GM20000 (cell line): ENCODE results near the gene CDC14A.

Experiments
- DNase-seq: peaks from one replicate; pipeline ENCODE4 v3.0.0; 2012; ENCODE audit warnings: low spot score
- CTCF ChIP-seq: IDR thresholded peaks from 2 replicates; pipeline ENCODE4 v1.5.1; 2012; ENCODE audit warnings: mild to moderate bottlenecking, control low read depth; ENCODE audit errors: extremely low read depth, missing control alignments

The CDC14A gene, protein sequence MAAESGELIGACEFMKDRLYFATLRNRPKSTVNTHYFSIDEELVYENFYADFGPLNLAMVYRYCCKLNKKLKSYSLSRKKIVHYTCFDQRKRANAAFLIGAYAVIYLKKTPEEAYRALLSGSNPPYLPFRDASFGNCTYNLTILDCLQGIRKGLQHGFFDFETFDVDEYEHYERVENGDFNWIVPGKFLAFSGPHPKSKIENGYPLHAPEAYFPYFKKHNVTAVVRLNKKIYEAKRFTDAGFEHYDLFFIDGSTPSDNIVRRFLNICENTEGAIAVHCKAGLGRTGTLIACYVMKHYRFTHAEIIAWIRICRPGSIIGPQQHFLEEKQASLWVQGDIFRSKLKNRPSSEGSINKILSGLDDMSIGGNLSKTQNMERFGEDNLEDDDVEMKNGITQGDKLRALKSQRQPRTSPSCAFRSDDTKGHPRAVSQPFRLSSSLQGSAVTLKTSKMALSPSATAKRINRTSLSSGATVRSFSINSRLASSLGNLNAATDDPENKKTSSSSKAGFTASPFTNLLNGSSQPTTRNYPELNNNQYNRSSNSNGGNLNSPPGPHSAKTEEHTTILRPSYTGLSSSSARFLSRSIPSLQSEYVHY

GRCh38 chr1:100352267-100353070, at the start of gene CDC14A:
Gene CDC14A (plus strand): TSS chr1:100352506. CDS start chr1:100352955, 449 bp downstream.
- DNase-seq, result peak; percentile 93
- no peak for TF ChIP-seq CTCF

GRCh38 chr1:100302739-100303138, 49.6 kb upstream of the CDC14A start:
- DNase-seq, result no peak
- no peak for TF ChIP-seq CTCF

DNA sequence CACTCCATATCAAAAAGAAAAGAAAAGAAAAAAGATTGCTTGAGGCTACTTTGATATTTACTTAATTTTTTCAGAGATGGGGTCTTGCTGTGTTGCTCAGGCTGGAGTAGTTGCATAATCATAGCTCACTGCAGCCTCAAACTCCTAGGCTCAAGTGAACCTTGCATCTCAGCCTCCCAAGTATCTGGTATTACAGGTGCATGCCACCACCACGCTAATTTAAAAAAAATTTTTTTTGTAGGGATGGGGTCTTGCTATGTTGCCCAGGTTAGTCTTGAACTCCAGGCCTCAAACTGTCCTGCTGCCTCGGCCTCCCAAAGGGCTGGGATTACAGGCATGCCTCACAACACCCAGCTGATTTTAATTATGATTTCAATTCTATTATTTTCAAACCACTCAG, 48.1 kb upstream of the CDC14A start:
- TF ChIP-seq CTCF, result no peak
- no peak for DNase-seq

GRCh38 chr1:100304921-100305320, 47.4 kb upstream of the CDC14A start:
- DNase-seq, result no peak
- TF ChIP-seq CTCF, result no peak

DNA sequence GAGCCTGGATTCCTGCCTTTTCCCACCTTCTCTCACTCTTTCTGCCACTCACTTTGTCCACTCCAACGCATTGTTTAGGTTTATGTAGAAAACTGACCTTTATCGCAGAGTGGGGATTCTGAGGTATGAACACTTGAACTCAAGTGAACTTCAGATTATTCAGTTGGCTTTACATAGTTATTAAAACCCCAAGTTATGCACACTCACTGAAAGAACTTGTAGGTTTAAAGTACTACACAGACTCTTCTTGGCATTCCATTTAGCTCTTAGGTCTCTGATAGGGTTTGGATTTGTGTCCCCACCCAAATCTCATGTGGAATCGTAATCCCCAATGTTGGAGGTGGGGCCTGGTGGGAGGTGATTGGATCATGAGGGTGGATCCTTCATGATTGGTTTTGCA, 46.4 kb upstream of the CDC14A start:
- DNase-seq, result no peak

GRCh38 chr1:100306735-100307313, 45.5 kb upstream of the CDC14A start:
- TF ChIP-seq CTCF, result no peak
- no peak for DNase-seq

More for the DNA sequence above, 46.4 kb upstream of the CDC14A start:
- no peak for TF ChIP-seq CTCF

- no peak for TF ChIP-seq CTCF
- DNase-seq, result no peak
Measured at GRCh38 chr1:100308777-100309176, 43.5 kb upstream of the CDC14A start.
